Ectodermal cell (in vitro differentiated cells): ENCODE results near the gene MYO1F.

ENCODE experiments used
- H3K27ac ChIP-seq: 2 replicates; pipeline ENCODE4 v1.7.0; 2013; ENCODE audit warnings: mild to moderate bottlenecking, low read depth, low read length; ENCODE audit not compliant: insufficient read depth, poor library complexity, severe bottlenecking
- H3K27me3 ChIP-seq: 2 replicates; pipeline ENCODE4 v1.7.0; 2013; ENCODE audit warnings: mild to moderate bottlenecking, low read length; ENCODE audit not compliant: insufficient read depth, control insufficient read depth, poor library complexity, severe bottlenecking
- H3K36me3 ChIP-seq: one replicate; pipeline ENCODE4 v1.7.0; 2013; ENCODE audit warnings: low read length; ENCODE audit not compliant: control insufficient read depth, insufficient read depth
- H3K4me1 ChIP-seq: one replicate; pipeline ENCODE4 v1.7.0; 2013; ENCODE audit warnings: low read length; ENCODE audit not compliant: control insufficient read depth, insufficient read depth
- H3K4me3 ChIP-seq: 2 replicates; pipeline ENCODE4 v1.7.0; 2013; ENCODE audit warnings: low read depth, low read length, control low read depth; ENCODE audit not compliant: insufficient read depth
- H3K9me3 ChIP-seq: 2 replicates; pipeline ENCODE4 v1.7.0; 2013; ENCODE audit warnings: mild to moderate bottlenecking, low read length, moderate library complexity; ENCODE audit not compliant: control insufficient read depth
- WGBS, 2 experiments: methylation state at CpG; one replicate each; pipeline ENCODE4 v1.1.7; 2013; ENCODE audit warnings: missing lambda C conversion rate in 2 of 2; 5-methylcytosine and 5-hydroxymethylcytosine counted together

Gene MYO1F

DNA sequence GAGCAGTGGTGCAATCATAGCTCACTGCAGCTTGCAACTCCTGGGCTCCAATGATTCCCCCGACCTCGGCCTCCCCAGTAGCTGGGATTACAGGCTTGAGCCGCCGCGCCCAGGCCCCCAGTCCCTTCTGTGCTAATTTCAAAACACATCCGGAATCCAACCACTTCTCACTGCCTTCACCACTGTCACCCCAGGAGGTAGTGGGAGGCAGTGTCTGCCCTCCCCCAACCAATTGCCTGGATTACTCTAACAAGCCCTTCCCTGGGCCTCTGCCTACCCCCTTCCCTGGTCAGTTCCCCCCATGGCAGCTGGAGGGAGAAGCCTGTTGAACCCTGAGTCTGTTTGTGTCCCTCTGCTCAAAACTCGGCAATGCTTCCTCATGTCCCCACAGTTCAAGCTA is 77.1 kb downstream of the MYO1F start:
- no peak overlapping the region for H3K27ac ChIP-seq
- H3K36me3 ChIP-seq, result no peaks in the 10 kb centered on the region
- H3K27me3 ChIP-seq, result no peaks in the 10 kb centered on the region
- WGBS, 2 experiments, result 54 to 64% methylated on average over 7 of the region's 7 CpGs
- no peaks in the 10 kb centered on the region for H3K9me3 ChIP-seq
- H3K4me1 ChIP-seq, result peaks cover 34% of the 10 kb centered on the region
- no peak overlapping the region for H3K4me3 ChIP-seq

DNA sequence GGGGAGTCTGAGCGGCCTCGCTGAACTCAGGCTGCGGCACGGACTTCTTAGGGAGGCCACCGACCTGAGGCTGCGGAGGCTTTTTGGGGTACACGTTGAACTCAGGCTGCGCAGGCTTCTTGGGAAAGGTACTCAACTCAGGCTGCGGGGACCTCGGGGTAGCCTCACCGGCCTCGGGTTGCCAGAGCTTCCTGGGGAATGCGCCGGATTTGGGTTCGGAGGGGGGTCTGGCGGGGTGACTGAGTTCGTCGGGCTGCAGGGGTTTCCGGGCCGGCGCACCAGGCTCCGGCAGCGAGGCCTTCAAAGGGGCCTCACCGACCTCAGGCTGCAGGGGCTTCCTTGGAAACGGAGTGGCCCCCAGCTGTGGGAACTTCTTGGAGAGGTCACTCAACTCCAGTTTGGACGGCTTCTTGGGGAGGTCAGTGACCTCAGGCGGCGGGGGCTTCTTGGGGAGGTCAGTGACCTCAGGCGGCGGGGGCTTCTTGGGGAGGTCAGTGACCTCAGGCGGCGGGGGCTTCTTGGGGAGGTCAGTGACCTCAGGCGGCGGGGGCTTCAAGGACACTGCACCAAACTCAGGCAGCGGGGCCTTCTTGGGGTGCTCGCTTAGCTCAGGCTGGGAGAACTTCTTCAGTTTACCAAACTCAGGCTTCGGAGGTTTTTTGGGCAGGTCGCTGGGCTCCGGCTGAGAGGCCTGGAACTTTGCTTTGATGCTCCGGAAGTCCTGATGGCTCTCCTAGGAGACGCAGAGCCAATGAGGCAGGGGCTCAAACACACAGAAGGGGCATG is 78.0 kb downstream of the MYO1F start:
- Histone ChIP-seq H3K9me3 (no peaks in the 10 kb centered on the region), H3K4me1 (peaks cover 34% of the 10 kb centered on the region), H3K27ac (peak overlapping the region; percentile 8), H3K27me3 (no peaks in the 10 kb centered on the region), H3K36me3 (no peaks in the 10 kb centered on the region), H3K4me3 (no peak overlapping the region)
- WGBS, 2 experiments, result 85 to 89% methylated on average over 41 of the region's 41 CpGs

DNA sequence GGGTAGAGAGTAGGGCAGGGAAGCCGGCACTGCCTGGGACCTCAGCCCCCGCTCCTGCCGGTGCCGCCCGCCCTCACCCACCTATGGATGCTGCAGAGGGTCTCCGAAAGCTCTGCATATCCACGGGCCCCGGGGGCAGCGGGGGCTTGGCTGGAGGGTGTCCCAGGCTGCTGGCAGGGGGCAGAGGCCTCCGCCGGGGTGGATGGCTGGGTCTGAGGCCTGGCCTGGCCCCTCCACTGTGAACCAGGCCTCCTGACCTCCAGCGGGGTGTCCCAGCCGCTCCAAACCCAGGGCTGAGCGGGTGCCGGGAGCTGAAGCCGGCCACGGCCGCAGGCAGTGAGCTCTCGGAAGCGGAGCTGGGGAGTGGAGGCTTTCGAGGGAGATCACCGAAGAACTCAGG is 78.9 kb downstream of the MYO1F start:
- H3K27me3 ChIP-seq, result no peaks in the 10 kb centered on the region
- H3K4me3 ChIP-seq, result no peak overlapping the region
- H3K27ac ChIP-seq, result no peak overlapping the region
- peaks cover 34% of the 10 kb centered on the region for H3K4me1 ChIP-seq
- WGBS, 2 experiments, result 88 to 90% methylated on average over 22 of the region's 22 CpGs
- H3K9me3 ChIP-seq, result no peaks in the 10 kb centered on the region
- no peaks in the 10 kb centered on the region for H3K36me3 ChIP-seq

DNA sequence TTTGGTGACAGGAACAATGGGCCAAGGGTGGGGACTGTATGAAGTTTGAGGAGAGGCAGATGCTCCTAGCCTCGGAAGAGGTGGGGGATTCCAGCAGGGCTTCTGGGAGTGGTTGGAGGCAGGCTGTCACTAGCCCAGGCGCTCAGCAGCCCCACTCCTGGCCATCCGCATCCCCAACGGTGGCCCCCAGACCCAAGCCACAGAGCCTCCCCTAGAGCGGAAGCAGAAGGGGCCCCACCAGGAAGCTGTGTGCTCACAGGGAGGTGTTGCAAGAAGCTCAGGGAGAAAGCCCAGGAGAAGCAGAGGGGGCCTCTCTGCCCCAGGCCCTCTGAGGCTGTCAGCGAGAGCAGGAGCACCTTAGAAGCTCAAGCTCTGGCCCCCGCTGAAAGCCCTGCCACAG is 83.1 kb downstream of the MYO1F start:
- H3K9me3 ChIP-seq, result no peaks in the 10 kb centered on the region
- H3K27ac ChIP-seq, result no peak overlapping the region
- no peaks in the 10 kb centered on the region for H3K27me3 ChIP-seq
- peaks cover 18% of the 10 kb centered on the region for H3K4me1 ChIP-seq
- peaks cover 4% of the 10 kb centered on the region for H3K36me3 ChIP-seq
- WGBS, 2 experiments, result 74 to 80% methylated on average over 7 of the region's 7 CpGs
- no peak overlapping the region for H3K4me3 ChIP-seq

DNA sequence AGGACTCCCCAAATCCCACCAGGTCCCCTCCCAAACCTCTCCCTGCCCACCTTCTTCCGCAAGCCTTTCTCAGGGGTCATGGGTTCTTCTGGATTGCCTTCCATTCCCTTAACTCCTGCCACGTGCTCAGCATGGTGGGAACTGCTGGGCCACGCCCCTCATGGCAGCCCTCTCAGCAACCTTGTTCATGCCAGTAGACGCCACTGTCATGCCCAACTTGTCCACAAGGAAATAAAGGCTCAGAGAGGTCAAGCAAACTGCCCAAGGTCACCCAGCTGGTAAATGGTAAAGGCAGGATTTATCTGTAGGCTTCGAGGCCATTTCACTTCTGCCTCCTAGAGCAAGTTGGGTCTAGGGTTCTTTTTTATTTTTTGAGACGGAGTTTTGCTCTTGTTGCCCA is 85.7 kb downstream of the MYO1F start:
- no peak overlapping the region for H3K4me3 ChIP-seq
- peaks cover 23% of the 10 kb centered on the region for H3K36me3 ChIP-seq
- H3K27me3 ChIP-seq, result no peaks in the 10 kb centered on the region
- WGBS, 2 experiments, result 84 to 86% methylated on average over 6 of the region's 6 CpGs
- H3K4me1 ChIP-seq, result peaks cover 25% of the 10 kb centered on the region
- H3K27ac ChIP-seq, result no peak overlapping the region
- no peaks in the 10 kb centered on the region for H3K9me3 ChIP-seq

DNA sequence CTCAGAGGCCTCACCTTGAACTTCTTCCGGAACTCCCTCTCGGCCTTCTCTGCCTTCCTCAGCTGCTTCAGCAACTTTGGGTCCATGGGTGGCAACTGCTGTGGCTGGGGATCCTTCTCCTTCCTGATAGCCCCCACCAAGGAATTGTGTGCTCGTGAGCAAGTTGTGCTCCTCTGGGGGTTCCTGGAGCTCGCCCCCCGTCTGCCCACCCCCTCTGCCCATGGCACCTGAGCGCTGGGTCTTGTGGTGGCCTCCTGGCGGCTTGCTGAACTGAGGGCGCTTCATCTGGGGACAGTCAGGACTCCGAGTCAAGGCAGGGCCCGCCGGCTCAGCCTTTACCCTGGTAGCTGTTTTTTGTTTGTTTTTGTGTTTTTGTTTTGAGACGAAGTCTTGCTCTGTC is 86.4 kb downstream of the MYO1F start:
- peaks cover 26% of the 10 kb centered on the region for H3K4me1 ChIP-seq
- peak overlapping the region; percentile 12 for H3K27ac ChIP-seq
- 93% methylated on average over 12 of the region's 12 CpGs for WGBS, 2 experiments
- no peaks in the 10 kb centered on the region for H3K27me3 ChIP-seq
- no peak overlapping the region for H3K4me3 ChIP-seq
- peaks cover 30% of the 10 kb centered on the region for H3K36me3 ChIP-seq
- no peaks in the 10 kb centered on the region for H3K9me3 ChIP-seq

DNA sequence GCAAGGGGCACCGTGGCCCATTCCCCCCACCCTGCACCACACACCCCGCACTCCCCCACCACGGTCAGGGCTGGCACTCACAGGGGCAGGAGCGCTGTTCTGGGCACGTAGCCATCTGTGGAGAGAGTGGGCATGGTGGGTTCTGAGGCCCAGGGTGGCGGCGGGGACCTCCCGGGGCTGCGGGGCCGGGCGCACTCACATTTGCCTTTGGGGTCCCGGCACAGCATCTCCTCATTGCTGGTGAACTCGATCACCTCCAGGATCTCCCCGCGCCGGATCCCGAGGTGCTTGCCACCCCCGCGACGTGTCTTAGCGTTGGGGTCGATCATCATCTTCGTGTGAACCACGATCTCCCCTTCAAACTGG is 86.9 kb downstream of the MYO1F start:
- peak overlapping the region; percentile 12 for H3K27ac ChIP-seq
- WGBS, 2 experiments, result 95 to 97% methylated on average over 24 of the region's 24 CpGs
- peaks cover 35% of the 10 kb centered on the region for H3K36me3 ChIP-seq
- H3K4me3 ChIP-seq, result no peak overlapping the region
- no peaks in the 10 kb centered on the region for H3K9me3 ChIP-seq
- H3K4me1 ChIP-seq, result peaks cover 26% of the 10 kb centered on the region
- H3K27me3 ChIP-seq, result no peaks in the 10 kb centered on the region

DNA sequence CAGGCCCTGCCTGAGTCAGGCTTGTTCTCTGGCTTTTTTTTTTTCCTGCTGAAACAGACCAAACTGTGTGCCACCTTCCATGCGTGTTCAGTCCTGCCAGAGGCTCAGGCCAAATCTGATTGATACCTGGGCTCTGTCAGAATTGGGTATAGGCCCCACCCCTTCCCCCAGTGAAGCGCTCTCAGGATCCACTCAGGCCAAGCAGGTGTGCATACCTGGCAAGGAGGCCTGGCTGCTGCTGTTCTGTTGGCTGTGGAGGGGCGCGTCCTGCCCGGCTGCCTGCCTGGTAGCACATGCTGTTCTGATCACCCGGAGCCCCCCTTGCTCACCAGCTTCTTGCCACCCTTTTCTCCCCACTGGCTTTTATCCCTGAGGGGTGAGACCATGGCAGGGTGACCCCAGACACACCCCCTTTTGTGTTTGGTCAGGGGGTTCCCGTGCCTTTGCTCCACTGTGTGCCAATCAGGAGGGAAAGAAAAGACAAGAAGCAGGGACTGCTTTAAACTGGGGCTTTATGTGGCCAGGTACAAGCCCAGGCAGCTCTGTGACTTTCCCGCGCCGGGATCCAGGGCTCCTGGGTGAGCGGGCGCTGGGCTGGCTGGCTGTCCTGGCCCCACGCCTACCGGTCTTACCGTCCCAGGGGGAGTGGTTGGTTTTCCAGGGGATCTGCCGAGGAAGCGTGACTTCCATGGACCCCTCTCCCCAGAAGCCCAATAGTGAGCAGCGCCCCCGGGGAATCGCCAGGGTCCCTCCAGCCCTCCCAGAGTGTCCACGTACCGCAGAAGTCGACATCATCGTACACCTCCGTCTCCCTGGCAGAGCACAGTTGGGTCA is 87.5 kb downstream of the MYO1F start:
- Histone ChIP-seq H3K36me3 (peaks cover 40% of the 10 kb centered on the region), H3K27me3 (no peaks in the 10 kb centered on the region), H3K4me1 (peaks cover 26% of the 10 kb centered on the region), H3K4me3 (no peak overlapping the region), H3K27ac (no peak overlapping the region), H3K9me3 (no peaks in the 10 kb centered on the region)
- WGBS, 2 experiments, result 93 to 94% methylated on average over 25 of the region's 25 CpGs

DNA sequence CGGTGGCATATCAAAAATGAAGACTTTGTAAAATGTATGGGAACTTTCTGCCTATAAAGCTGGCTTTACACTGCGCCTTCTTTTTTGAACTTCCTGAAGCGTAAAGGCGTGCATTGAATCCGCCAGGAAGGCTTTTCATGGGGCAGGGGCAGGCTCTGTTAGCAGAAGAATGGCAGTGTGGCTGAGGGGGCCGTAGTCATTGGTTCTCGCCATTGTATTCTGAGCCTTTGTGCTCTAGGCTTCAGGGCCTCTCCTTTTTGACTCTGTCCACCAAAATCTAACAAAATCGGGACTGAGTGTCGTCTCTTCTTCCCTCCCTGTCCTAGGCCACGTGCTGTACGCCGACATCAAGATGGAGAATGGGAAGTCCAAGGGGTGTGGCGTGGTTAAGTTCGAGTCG is 88.9 kb downstream of the MYO1F start:
- no peaks in the 10 kb centered on the region for H3K27me3 ChIP-seq
- no peaks in the 10 kb centered on the region for H3K9me3 ChIP-seq
- peaks cover 54% of the 10 kb centered on the region for H3K36me3 ChIP-seq
- H3K4me1 ChIP-seq, result peaks cover 26% of the 10 kb centered on the region
- WGBS, 2 experiments, result 69 to 71% methylated on average over 15 of the region's 15 CpGs
- peak overlapping the region; percentile 52 for H3K27ac ChIP-seq
- no peak overlapping the region for H3K4me3 ChIP-seq

DNA sequence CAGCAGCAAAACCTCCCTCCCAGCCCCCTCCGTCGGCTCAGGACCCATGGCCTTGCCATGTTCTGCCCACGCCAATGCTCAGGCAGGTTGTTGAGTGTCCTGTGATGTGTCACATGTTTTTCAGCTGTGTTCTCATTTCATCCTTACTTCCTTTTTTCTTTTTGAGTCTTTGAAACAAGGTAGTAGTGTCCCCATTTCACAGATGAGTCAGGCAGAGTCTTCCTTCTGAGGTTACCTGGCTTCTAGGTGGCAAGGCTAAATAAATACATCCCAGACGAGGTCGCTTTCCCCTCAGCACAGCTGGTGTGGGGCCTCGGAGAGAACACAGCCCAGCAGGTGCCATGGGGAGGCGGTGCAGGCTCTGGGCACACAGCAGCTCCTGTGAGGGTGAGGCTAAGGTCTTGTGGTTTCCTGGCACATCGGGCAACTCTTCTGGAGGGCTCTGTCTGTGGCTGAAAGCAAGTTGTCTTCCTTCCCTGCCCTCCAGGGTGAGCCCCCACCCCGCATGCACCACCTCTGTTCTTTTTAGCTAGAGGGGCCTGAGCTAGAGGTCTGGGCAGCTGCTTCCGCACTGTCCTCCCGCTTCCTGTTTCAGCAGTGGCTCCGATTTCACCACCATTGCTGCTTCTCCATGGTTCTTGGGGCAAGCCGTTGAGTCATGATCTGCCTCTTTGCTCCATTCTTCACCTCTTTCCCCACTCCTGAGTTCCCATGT is 89.9 kb downstream of the MYO1F start:
- H3K4me1 ChIP-seq, result peaks cover 26% of the 10 kb centered on the region
- peaks cover 58% of the 10 kb centered on the region for H3K36me3 ChIP-seq
- no peaks in the 10 kb centered on the region for H3K27me3 ChIP-seq
- 92% methylated on average over 13 of the region's 13 CpGs for WGBS, 2 experiments
- no peaks in the 10 kb centered on the region for H3K9me3 ChIP-seq
- H3K27ac ChIP-seq, result peak overlapping the region; percentile 41
- H3K4me3 ChIP-seq, result no peak overlapping the region
